Adipocyte (in vitro differentiated cells): ENCODE results near the gene AP2A2.

ENCODE experiments used
- DNase-seq: peaks from one replicate; pipeline ENCODE4 v3.0.0-alpha.2; 2015; ENCODE audit warnings: low read depth
- H3K27me3 ChIP-seq: replicated peaks from 2 replicates; pipeline ENCODE4 v1.7.0; 2013; ENCODE audit warnings: mild to moderate bottlenecking, low read length, moderate library complexity; ENCODE audit not compliant: control insufficient read depth, insufficient read depth
- H3K36me3 ChIP-seq: 2 replicates; pipeline ENCODE4 v1.7.0; 2013; ENCODE audit warnings: low read length, mild to moderate bottlenecking, moderate library complexity; ENCODE audit not compliant: control insufficient read depth, insufficient read depth, severe bottlenecking
- H3K4me1 ChIP-seq: 2 replicates; pipeline ENCODE4 v1.7.0; 2013; ENCODE audit warnings: mild to moderate bottlenecking, low read length, moderate library complexity; ENCODE audit not compliant: control insufficient read depth, insufficient read depth
- H3K4me3 ChIP-seq: 2 replicates; pipeline ENCODE4 v1.7.0; 2013; ENCODE audit warnings: mild to moderate bottlenecking, low read length, moderate library complexity
- H3K9ac ChIP-seq: 2 replicates; pipeline ENCODE4 v1.7.0; 2013; ENCODE audit warnings: mild to moderate bottlenecking, low read length, moderate library complexity
- H3K9me3 ChIP-seq: 2 replicates; pipeline ENCODE4 v1.7.0; 2013; ENCODE audit warnings: mild to moderate bottlenecking, low read length, moderate library complexity; ENCODE audit not compliant: control insufficient read depth

Gene AP2A2

DNA sequence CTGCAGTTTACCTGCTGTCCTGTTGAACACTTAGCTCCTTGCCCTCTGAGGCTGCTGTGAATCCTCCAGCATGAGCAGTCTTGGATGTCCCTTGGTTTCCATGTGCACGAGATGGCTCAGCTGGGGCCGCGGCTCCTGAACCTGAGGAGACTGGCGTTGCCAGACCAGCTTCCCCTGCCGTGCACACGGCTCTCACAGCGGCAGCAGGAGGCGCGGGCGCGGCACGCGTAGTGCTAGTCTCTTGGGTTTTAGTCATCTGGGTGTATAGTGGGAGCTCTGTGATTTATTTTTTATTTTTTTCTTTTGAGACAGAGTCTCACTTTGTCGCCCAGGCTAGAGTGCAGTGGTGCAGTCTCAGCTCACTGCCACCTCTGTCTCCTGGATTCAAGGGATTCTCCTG lies 56.1 kb downstream of the AP2A2 start:
- Histone ChIP-seq H3K9ac (no peak overlapping the region), H3K36me3 (peaks cover 68% of the 10 kb centered on the region), H3K4me3 (no peak overlapping the region), H3K4me1 (no peaks in the 10 kb centered on the region), H3K27me3 (no peaks in the 10 kb centered on the region), H3K9me3 (no peaks in the 10 kb centered on the region)
- no peak for DNase-seq

DNA sequence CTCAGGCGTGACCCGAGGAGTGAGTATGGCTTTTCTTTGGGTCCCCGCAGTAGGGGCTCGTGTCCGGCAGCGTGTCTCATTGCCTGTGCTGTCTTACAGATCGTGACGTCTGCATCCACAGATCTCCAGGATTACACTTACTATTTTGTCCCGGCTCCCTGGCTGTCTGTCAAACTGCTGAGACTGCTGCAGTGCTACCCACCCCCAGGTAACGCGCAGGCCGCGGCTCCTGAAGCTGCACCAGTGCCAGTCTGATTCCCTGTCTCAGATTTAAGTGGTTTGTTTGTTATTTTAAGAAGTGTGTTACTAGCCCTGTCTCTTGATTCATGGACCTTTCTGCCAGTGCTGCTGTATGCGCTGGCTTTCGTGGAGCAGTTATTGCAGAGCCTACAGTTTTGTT lies 58.9 kb downstream of the AP2A2 start:
- H3K9ac ChIP-seq, result no peak overlapping the region

DNA sequence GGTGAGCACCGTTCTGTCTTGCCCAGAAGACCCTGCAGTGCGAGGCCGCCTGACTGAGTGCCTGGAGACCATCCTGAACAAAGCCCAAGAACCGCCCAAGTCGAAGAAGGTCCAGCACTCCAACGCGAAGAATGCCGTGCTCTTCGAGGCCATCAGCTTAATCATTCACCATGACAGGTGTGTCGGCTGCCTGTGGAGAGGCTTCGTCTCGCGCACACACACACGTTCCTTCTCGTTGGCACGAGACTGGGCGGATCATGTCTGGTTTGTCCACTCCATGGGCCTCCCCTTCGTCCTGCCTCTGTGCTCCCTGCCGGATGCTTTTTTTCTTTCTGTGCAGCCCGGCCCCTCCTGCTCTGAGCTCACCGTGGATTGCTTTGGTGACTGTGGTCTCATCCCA lies 59.7 kb downstream of the AP2A2 start:
- peaks cover 77% of the 10 kb centered on the region for H3K36me3 ChIP-seq
- no peaks in the 10 kb centered on the region for H3K27me3 ChIP-seq
- no peak overlapping the region for H3K4me3 ChIP-seq
- no peak overlapping the region for H3K9ac ChIP-seq
- H3K4me1 ChIP-seq, result no peaks in the 10 kb centered on the region
- DNase-seq, result no peak
- no peaks in the 10 kb centered on the region for H3K9me3 ChIP-seq

More for the DNA sequence above, 58.9 kb downstream of the AP2A2 start:
- Histone ChIP-seq H3K27me3 (no peaks in the 10 kb centered on the region), H3K4me1 (no peaks in the 10 kb centered on the region), H3K4me3 (no peak overlapping the region), H3K9me3 (no peaks in the 10 kb centered on the region), H3K36me3 (peaks cover 68% of the 10 kb centered on the region)
- no peak for DNase-seq

DNA sequence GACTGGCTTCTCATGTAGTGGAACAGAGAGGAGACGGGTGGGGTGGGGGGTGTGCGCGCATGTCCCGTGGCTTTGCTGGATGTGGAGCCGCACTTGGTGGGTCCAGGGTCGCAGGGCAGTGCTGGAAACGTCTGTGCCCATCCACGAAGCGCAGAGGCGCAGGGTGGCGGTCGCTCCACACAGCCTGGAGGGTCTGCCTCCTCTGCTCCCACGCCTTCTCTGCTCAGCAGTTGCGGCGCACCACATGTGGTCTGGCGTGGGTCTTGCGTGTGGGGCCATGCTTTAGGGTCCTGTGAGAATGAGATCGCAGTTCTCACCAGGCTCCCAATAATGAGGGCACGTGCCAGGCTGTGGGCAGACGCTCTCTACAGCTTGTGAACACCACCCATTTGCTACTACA lies 60.2 kb downstream of the AP2A2 start:
- Histone ChIP-seq H3K36me3 (peaks cover 76% of the 10 kb centered on the region), H3K4me3 (no peak overlapping the region), H3K4me1 (no peaks in the 10 kb centered on the region), H3K27me3 (no peaks in the 10 kb centered on the region), H3K9ac (no peak overlapping the region), H3K9me3 (no peaks in the 10 kb centered on the region)
- no peak for DNase-seq

DNA sequence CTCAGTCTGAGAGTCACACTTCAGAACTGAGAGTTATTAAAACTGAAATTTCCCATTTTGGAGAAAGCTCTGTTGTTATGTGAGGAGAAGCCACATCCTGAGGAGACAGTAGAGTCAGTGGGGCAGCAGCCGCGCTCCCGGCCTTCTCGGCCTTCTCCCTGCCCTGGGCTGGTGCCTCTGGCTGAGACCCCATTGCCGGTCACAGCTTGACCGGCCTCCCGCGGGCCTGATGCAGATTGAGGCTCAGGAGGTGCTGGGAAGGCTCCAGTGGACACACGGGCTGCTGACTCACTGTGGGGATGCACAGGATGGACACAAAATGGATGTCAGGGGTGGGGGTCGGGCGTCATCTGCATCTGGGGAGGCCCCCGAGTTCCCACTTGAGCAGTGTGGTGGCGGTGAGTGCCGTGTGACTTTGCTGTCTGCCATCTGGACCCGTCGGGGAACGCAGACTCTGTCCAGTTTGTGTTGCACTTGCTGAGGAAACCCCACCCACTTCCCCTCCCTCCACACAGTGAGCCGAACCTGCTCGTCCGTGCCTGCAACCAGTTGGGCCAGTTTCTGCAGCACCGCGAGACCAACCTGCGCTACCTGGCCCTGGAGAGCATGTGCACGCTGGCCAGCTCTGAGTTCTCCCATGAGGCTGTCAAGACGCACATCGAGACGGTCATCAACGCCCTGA lies 60.7 kb downstream of the AP2A2 start:
- no peak overlapping the region for H3K4me3 ChIP-seq
- H3K36me3 ChIP-seq, result peaks cover 71% of the 10 kb centered on the region
- no peak for DNase-seq

DNA sequence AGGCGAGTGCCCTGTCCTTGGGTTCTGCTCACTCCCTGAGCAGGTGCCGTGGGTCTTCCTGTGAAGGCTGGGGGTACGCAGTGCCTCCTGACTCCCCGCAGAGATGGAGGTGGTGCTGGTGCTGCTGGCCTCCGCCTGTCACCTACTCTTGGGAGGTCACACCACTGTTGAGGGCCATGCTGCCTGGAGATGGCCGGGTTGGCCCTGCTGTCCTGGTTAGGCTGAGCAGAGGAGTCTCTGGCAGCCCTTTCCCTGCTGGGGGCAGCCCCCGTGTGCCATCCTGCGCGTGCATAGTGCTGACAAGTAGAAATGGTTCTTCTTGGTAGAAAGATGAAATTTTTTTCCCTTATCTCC lies 61.3 kb downstream of the AP2A2 start:
- no peaks in the 10 kb centered on the region for H3K27me3 ChIP-seq
- no peak for DNase-seq
- H3K36me3 ChIP-seq, result peaks cover 66% of the 10 kb centered on the region
- no peaks in the 10 kb centered on the region for H3K4me1 ChIP-seq
- no peak overlapping the region for H3K9ac ChIP-seq
- no peak overlapping the region for H3K4me3 ChIP-seq
- H3K9me3 ChIP-seq, result no peaks in the 10 kb centered on the region

More for the DNA sequence above, 60.7 kb downstream of the AP2A2 start:
- Histone ChIP-seq H3K27me3 (no peaks in the 10 kb centered on the region), H3K4me1 (no peaks in the 10 kb centered on the region), H3K9me3 (no peaks in the 10 kb centered on the region), H3K9ac (no peak overlapping the region)

DNA sequence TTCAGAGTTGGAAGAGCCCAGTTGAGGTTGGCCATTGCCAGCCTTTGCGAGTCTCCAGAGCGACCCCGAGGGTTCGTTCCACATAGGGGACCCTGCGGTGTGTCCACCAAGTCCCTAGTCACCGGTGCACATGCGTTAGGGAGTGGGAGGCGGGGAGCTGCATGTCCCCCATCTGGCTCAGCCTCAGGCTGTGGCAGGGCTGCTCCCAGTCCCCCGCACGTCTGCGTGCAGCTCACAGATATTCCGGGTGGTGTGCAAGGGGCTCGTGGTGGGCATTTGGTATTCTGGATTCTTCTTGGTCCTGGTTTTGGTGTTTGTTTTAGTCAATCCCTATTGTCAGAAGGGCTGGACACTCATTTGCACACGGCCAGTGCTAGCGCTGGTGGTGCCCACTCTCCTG lies 62.0 kb downstream of the AP2A2 start:
- Histone ChIP-seq H3K36me3 (peaks cover 66% of the 10 kb centered on the region), H3K9me3 (no peaks in the 10 kb centered on the region)

DNA sequence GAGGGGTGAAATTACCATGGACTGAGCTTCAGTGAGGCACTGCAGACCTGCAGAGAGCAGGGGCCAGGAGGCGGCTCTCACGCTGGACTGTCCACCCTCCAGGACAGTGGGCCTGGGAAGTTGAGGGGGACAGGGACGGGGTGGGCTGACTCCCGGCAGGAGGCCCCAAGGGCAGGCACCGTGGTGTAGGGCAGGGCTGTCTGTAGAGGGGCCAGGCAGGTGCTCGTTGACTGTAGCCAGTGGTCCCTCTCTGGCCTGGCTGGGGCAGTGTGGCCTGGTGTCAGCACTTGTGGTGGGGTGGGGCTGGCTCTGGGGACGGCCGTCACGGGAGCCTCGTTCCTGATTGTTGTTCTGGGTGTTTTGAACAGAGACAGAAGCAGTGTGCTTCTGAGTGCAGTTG lies 64.4 kb downstream of the AP2A2 start:
- Histone ChIP-seq H3K4me3 (no peak overlapping the region), H3K4me1 (no peaks in the 10 kb centered on the region), H3K36me3 (peaks cover 72% of the 10 kb centered on the region), H3K27me3 (no peaks in the 10 kb centered on the region), H3K9me3 (no peaks in the 10 kb centered on the region), H3K9ac (no peak overlapping the region)
- DNase-seq, result no peak

More for the DNA sequence above, 62.0 kb downstream of the AP2A2 start:
- no peak for DNase-seq
- no peaks in the 10 kb centered on the region for H3K27me3 ChIP-seq
- H3K4me3 ChIP-seq, result no peak overlapping the region
- H3K4me1 ChIP-seq, result no peaks in the 10 kb centered on the region
- H3K9ac ChIP-seq, result no peak overlapping the region

DNA sequence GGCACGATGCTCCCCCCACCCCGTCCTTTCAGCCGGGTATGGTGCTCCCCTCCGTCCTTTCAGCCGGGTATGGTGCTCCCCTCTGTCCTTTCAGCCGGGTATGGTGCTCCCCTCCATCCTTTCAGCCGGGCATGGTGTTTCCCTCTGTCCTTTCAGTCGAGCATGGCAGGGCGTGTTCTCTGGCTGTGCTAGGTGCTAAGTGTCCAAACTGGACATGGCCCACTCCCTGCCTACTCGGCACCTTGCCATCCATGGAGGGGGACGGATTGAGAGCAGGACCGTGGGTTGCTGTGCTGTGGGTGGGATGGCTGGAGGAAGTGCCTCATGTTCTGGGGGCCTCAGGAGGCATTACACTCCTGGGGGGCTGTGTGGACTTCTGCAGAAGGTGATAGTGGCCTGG lies 65.4 kb downstream of the AP2A2 start:
- no peak for DNase-seq
- Histone ChIP-seq H3K4me1 (no peaks in the 10 kb centered on the region), H3K9ac (no peak overlapping the region), H3K4me3 (no peak overlapping the region), H3K27me3 (no peaks in the 10 kb centered on the region), H3K36me3 (peaks cover 68% of the 10 kb centered on the region), H3K9me3 (no peaks in the 10 kb centered on the region)

DNA sequence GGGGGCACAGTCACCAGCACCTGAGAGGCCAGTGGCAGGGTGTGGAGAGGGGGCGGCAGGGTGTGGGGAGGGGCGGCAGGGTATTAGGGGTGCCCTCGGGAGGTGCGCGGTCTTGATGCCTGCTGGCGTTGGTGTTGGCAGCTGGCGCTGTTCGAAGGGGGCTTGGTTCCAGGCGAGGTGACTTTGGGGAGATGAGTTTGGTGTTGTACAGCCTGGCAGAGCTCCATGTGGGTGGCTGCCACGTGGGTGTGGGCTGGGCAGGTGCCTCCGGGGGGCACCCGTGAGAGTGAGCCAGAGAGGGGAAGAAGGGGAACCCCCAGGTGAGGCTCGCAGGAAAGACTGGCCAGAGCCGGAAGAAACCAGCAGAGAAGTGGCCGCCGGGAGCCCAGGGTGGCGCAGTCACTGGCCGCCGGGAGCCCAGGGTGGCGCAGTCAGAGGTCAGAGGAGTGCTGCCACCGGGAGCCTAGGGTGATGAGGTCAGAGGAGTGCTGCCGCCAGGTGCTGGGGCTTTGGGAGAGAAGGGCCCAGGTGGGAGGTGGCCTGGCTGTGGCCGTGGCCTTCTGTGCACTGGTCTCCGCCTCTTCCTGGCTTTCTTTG lies 66.1 kb downstream of the AP2A2 start:
- no peaks in the 10 kb centered on the region for H3K27me3 ChIP-seq
- H3K4me1 ChIP-seq, result no peaks in the 10 kb centered on the region
- H3K9me3 ChIP-seq, result no peaks in the 10 kb centered on the region
- DNase-seq, result no peak
- H3K9ac ChIP-seq, result no peak overlapping the region
- H3K36me3 ChIP-seq, result peaks cover 67% of the 10 kb centered on the region
- H3K4me3 ChIP-seq, result no peak overlapping the region

DNA sequence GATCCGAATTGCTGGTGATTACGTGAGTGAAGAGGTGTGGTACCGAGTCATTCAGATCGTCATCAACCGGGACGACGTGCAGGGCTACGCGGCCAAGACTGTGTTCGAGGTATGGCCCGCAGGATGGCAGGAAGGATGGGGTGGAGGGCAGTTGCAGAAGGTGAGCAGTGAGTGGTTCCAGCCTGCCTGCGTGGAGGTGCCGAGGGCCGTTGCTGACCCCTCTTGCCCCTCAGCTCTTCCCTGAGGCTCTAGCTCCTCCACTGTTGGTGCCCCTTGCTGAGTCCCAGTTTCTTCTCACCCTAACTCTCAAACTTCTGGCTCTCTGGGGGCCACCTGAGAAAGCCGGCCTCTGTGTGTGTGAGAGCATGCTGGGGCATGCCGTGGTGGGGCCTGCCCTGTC lies 66.9 kb downstream of the AP2A2 start:
- no peak for DNase-seq
- Histone ChIP-seq H3K9me3 (no peaks in the 10 kb centered on the region), H3K4me3 (no peak overlapping the region), H3K9ac (no peak overlapping the region), H3K4me1 (no peaks in the 10 kb centered on the region), H3K27me3 (no peaks in the 10 kb centered on the region), H3K36me3 (peaks cover 66% of the 10 kb centered on the region)
